Measurements from ENCODE around the gene WDR70.

The WDR70 gene

DNA sequence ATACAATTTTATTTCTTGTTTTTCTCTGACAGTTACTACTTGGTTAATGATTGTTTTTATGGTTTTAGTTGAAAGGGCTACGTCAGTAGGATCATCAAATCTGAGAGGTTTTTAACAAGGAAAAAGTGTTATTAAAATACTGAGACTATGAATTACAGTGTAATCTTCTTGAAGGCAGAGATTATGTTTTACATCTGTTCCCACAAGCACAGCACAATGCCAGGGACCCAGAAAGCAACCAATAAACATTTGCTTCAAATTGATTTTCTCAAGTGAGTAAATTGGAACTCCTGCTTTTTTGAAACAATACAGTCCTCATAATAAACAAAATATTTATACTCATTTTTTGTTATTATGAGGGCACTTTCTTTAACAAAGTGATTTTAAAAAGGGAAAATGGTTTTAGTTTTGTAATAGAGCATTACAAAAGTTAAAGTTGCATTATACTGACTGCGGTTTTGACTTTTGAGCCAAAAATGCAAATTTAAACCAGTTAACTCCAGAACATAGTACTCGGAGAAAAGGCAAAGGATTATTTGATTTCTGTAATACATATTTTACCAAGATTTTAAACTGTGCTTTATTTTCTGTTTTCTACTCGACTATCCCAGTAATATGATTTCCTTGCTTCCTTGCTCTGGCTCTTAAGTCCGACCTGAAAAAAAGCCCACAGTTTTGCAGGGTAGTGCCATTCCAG, 283.8 kb downstream of the WDR70 start:
- no CpG with 5 or more reads among the region's 5 CpGs for WGBS (ENCODE audit: extremely low coverage, insufficient coverage, insufficient read length)
- no peak overlapping the region for H3K4me2 ChIP-seq (ENCODE audit: low read length)

DNA sequence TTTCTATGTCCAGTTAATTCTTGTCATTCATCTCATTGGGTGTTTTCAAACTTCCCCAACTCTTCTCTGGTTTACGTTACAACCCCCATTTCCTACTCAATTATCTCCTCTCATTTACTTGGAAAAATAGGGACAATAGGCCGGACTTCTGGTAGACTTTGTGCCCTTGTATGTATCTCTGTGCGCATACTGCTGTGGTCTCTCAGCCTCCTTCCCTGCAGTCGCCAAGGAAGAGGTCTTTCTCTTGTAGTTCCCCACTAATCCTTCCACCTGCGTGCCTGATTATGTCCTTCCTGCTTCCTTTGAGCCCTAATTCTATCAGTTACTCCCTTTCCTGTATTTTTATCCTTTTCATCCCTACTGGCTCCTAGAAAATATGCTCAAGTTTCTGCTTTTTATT, 284.4 kb downstream of the WDR70 start:
- Histone ChIP-seq H2AFZ (ENCODE audit: insufficient read depth, low read length, poor library complexity) (no peak overlapping the region), H3K36me3 (ENCODE audit: control insufficient read depth in 1 of 2, insufficient read depth in 2 of 2, low read length in 2 of 2) (no peaks in the 10 kb centered on the region), H3K9ac (ENCODE audit: low read length) (no peak overlapping the region), H4K91ac (ENCODE audit: low read depth, low read length) (no peak overlapping the region), H2BK12ac (ENCODE audit: low read length) (no peak overlapping the region), H2BK5ac (ENCODE audit: low read depth, low read length, poor library complexity) (no peak overlapping the region), H3K9me3 (ENCODE audit: insufficient read depth, low read depth, low read length) (no peaks in the 10 kb centered on the region), H3K4ac (ENCODE audit: low read depth, low read length) (no peak overlapping the region), H3K23ac (ENCODE audit: low read length) (no peak overlapping the region), H3K4me3 (ENCODE audit: low read depth, low read length) (no peak overlapping the region), H3K79me1 (ENCODE audit: low read length) (no peaks in the 10 kb centered on the region), H3K79me2 (ENCODE audit: control insufficient read depth, insufficient read depth, low read length, poor library complexity) (no peaks in the 10 kb centered on the region), H3K4me1 (ENCODE audit: control insufficient read depth in 1 of 2, insufficient read depth in 2 of 2, low read length in 2 of 2) (peaks cover 4 to 6% of the 10 kb centered on the region in 2 experiments), H2BK120ac (ENCODE audit: insufficient read depth, low read length, poor library complexity) (no peak overlapping the region), H4K8ac (ENCODE audit: low read depth, low read length) (no peak overlapping the region), H3K27me3 (ENCODE audit: insufficient read depth, low read length) (no peaks in the 10 kb centered on the region), H3K27ac (ENCODE audit: low read depth, low read length) (no peak overlapping the region), H3K18ac (ENCODE audit: low read length) (no peak overlapping the region), H2AK5ac (ENCODE audit: low read length) (no peak overlapping the region), H4K12ac (ENCODE audit: low read depth, low read length) (no peak overlapping the region), H3K4me2 (ENCODE audit: low read length) (no peak overlapping the region), H3K14ac (ENCODE audit: low read length) (no peak overlapping the region)
- WGBS (ENCODE audit: extremely low coverage, insufficient coverage, insufficient read length) = no CpG with 5 or more reads among the region's 5 CpGs
- no peak for DNase-seq

More for the DNA sequence above, 283.8 kb downstream of the WDR70 start:
- Histone ChIP-seq H3K79me1 (ENCODE audit: low read length) (no peaks in the 10 kb centered on the region), H3K79me2 (ENCODE audit: control insufficient read depth, insufficient read depth, low read length, poor library complexity) (no peaks in the 10 kb centered on the region), H3K4me1 (ENCODE audit: control insufficient read depth in 1 of 2, insufficient read depth in 2 of 2, low read length in 2 of 2) (peaks cover 6 to 7% of the 10 kb centered on the region in 2 experiments), H3K23ac (ENCODE audit: low read length) (no peak overlapping the region), H3K14ac (ENCODE audit: low read length) (no peak overlapping the region), H2AFZ (ENCODE audit: insufficient read depth, low read length, poor library complexity) (no peak overlapping the region), H3K27me3 (ENCODE audit: insufficient read depth, low read length) (no peaks in the 10 kb centered on the region), H3K4me3 (ENCODE audit: low read depth, low read length) (no peak overlapping the region), H3K27ac (ENCODE audit: low read depth, low read length) (no peak overlapping the region), H3K9ac (ENCODE audit: low read length) (no peak overlapping the region), H3K18ac (ENCODE audit: low read length) (no peak overlapping the region), H3K9me3 (ENCODE audit: insufficient read depth, low read depth, low read length) (no peaks in the 10 kb centered on the region), H2BK12ac (ENCODE audit: low read length) (no peak overlapping the region), H3K4ac (ENCODE audit: low read depth, low read length) (no peak overlapping the region), H4K91ac (ENCODE audit: low read depth, low read length) (no peak overlapping the region), H2BK120ac (ENCODE audit: insufficient read depth, low read length, poor library complexity) (no peak overlapping the region), H3K36me3 (ENCODE audit: control insufficient read depth in 1 of 2, insufficient read depth in 2 of 2, low read length in 2 of 2) (no peaks in the 10 kb centered on the region), H2BK5ac (ENCODE audit: low read depth, low read length, poor library complexity) (no peak overlapping the region), H4K12ac (ENCODE audit: low read depth, low read length) (no peak overlapping the region), H2AK5ac (ENCODE audit: low read length) (no peak overlapping the region), H4K8ac (ENCODE audit: low read depth, low read length) (no peak overlapping the region)
- no peak for DNase-seq

- Histone ChIP-seq H3K4me3 (ENCODE audit: low read depth, low read length) (no peak overlapping the region), H4K12ac (ENCODE audit: low read depth, low read length) (no peak overlapping the region), H4K8ac (ENCODE audit: low read depth, low read length) (no peak overlapping the region), H3K9ac (ENCODE audit: low read length) (no peak overlapping the region), H2AK5ac (ENCODE audit: low read length) (no peak overlapping the region), H3K79me2 (ENCODE audit: control insufficient read depth, insufficient read depth, low read length, poor library complexity) (peaks cover 2% of the 10 kb centered on the region), H3K9me3 (ENCODE audit: insufficient read depth, low read depth, low read length) (no peaks in the 10 kb centered on the region), H2AFZ (ENCODE audit: insufficient read depth, low read length, poor library complexity) (no peak overlapping the region), H3K27me3 (ENCODE audit: insufficient read depth, low read length) (no peaks in the 10 kb centered on the region), H3K36me3 (ENCODE audit: control insufficient read depth in 1 of 2, insufficient read depth in 2 of 2, low read length in 2 of 2) (no peaks in the 10 kb centered on the region), H4K91ac (ENCODE audit: low read depth, low read length) (no peak overlapping the region), H3K4me1 (ENCODE audit: control insufficient read depth in 1 of 2, insufficient read depth in 2 of 2, low read length in 2 of 2) (peaks cover 4 to 6% of the 10 kb centered on the region in 2 experiments), H3K18ac (ENCODE audit: low read length) (no peak overlapping the region), H2BK12ac (ENCODE audit: low read length) (no peak overlapping the region), H3K4ac (ENCODE audit: low read depth, low read length) (no peak overlapping the region), H3K14ac (ENCODE audit: low read length) (no peak overlapping the region), H2BK5ac (ENCODE audit: low read depth, low read length, poor library complexity) (no peak overlapping the region), H3K79me1 (ENCODE audit: low read length) (peaks cover 3% of the 10 kb centered on the region), H3K23ac (ENCODE audit: low read length) (no peak overlapping the region), H2BK120ac (ENCODE audit: insufficient read depth, low read length, poor library complexity) (no peak overlapping the region), H3K4me2 (ENCODE audit: low read length) (no peak overlapping the region), H3K27ac (ENCODE audit: low read depth, low read length) (no peak overlapping the region)
- WGBS (ENCODE audit: extremely low coverage, insufficient coverage, insufficient read length) = no CpG with 5 or more reads among the region's 1 CpG
- DNase-seq = no peak
These were observed 285.4 kb downstream of the WDR70 start for GRCh38 chr5:37664551-37664950.

DNA sequence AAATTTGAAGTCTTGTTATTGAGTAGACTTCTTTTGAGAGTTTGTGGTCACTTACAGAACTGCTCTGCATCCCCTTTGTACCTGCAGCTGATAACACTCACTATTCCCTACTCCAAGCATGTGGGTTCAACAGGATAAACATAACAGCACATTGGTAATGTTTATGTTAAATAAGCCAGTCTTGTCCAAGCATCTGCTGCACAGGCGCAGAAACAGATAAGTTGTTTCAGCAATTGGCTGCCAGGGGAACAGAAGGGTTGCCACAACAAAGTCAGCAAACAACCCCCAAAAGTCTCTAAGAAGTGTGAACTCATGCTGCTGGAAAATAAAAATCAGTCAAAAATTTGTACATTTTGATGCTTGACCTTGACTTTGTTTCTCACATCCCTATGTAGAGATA, 286.2 kb downstream of the WDR70 start:
- H2AK5ac ChIP-seq (ENCODE audit: low read length) = no peak overlapping the region
- no CpG with 5 or more reads among the region's 1 CpG for WGBS (ENCODE audit: extremely low coverage, insufficient coverage, insufficient read length)
- no peak for DNase-seq
- no peak overlapping the region for H3K4me2 ChIP-seq (ENCODE audit: low read length)
- H3K23ac ChIP-seq (ENCODE audit: low read length) = no peak overlapping the region
- no peak overlapping the region for H2BK12ac ChIP-seq (ENCODE audit: low read length)
- no peaks in the 10 kb centered on the region for H3K27me3 ChIP-seq (ENCODE audit: insufficient read depth, low read length)
- no peaks in the 10 kb centered on the region for H3K36me3 ChIP-seq (ENCODE audit: control insufficient read depth in 1 of 2, insufficient read depth in 2 of 2, low read length in 2 of 2)
- no peak overlapping the region for H3K4ac ChIP-seq (ENCODE audit: low read depth, low read length)
- H4K8ac ChIP-seq (ENCODE audit: low read depth, low read length) = no peak overlapping the region
- no peak overlapping the region for H3K9ac ChIP-seq (ENCODE audit: low read length)
- no peak overlapping the region for H4K12ac ChIP-seq (ENCODE audit: low read depth, low read length)
- no peak overlapping the region for H2BK120ac ChIP-seq (ENCODE audit: insufficient read depth, low read length, poor library complexity)
- no peak overlapping the region for H4K91ac ChIP-seq (ENCODE audit: low read depth, low read length)
- no peak overlapping the region for H3K4me3 ChIP-seq (ENCODE audit: low read depth, low read length)
- no peak overlapping the region for H3K14ac ChIP-seq (ENCODE audit: low read length)
- H3K4me1 ChIP-seq (ENCODE audit: control insufficient read depth in 1 of 2, insufficient read depth in 2 of 2, low read length in 2 of 2) = peaks cover 4 to 6% of the 10 kb centered on the region in 2 experiments
- H3K9me3 ChIP-seq (ENCODE audit: insufficient read depth, low read depth, low read length) = no peaks in the 10 kb centered on the region
- H3K27ac ChIP-seq (ENCODE audit: low read depth, low read length) = no peak overlapping the region
- peaks cover 2% of the 10 kb centered on the region for H3K79me2 ChIP-seq (ENCODE audit: control insufficient read depth, insufficient read depth, low read length, poor library complexity)
- H3K79me1 ChIP-seq (ENCODE audit: low read length) = peaks cover 3% of the 10 kb centered on the region
- no peak overlapping the region for H2AFZ ChIP-seq (ENCODE audit: insufficient read depth, low read length, poor library complexity)
- H3K18ac ChIP-seq (ENCODE audit: low read length) = no peak overlapping the region
- no peak overlapping the region for H2BK5ac ChIP-seq (ENCODE audit: low read depth, low read length, poor library complexity)
